Diencephalon (tissue), 1 donor: Measurements from ENCODE around the gene HBD. TPM values are rescaled to one million over a fixed set of nuclear protein-coding genes. Genes with fewer than 3 reads are reported as not detected.

ENCODE experiments used
- total RNA-seq: library from RNA; depleted of rRNA; stranded (reverse); fragments of >200 nt; gene quantifications from one replicate; pipeline ENCODE4 v1.2.3, GENCODE V29; 2014

Gene HBD
- total RNA-seq = not detected

DNA sequence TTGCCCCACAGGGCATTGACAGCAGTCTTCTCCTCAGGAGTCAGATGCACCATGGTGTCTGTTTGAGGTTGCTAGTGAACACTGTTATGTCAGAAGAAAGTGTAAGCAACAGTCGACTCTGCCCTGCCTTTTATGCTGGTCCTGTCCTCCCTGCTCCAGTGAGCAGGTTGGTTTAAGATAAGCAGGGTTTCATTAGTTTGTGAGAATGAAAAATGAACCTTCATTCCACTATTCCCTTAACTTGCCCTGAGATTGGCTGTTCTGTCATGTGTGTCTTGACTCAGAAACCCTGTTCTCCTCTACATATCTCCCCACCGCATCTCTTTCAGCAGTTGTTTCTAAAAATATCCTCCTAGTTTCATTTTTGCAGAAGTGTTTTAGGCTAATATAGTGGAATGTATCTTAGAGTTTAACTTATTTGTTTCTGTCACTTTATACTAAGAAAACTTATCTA is at the start of gene HBD:
Gene HBD (minus strand): TSS at position 103 of the 454 bp plus-strand sequence. CDS start 50 bp downstream, at position 53.

DNA sequence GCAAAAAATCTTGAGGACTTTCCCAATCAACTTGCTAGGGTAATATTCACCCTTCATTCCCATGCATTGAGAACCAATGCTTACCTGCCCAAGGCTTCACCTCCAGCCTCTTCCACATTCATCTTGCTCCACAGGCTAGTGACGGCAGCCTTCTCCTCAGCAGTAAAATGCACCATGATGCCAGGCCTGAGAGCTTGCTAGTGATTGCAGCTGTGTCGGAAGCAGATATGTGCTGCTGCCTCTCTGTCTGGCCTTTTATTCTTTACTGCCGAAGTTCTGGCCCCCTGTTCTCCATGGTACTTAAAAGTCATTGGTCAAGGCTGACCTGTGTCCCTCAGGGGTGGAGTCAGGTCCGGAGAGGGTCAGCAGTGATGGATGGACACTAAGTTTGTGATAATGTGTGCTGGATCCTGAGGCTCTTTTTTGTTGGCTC is 35.4 kb upstream of the HBD start, which contains the start of gene HBE1:
Gene HBE1 (minus strand): TSS at position 231 of the 433 bp plus-strand sequence. CDS start 55 bp downstream, at position 176.

DNA sequence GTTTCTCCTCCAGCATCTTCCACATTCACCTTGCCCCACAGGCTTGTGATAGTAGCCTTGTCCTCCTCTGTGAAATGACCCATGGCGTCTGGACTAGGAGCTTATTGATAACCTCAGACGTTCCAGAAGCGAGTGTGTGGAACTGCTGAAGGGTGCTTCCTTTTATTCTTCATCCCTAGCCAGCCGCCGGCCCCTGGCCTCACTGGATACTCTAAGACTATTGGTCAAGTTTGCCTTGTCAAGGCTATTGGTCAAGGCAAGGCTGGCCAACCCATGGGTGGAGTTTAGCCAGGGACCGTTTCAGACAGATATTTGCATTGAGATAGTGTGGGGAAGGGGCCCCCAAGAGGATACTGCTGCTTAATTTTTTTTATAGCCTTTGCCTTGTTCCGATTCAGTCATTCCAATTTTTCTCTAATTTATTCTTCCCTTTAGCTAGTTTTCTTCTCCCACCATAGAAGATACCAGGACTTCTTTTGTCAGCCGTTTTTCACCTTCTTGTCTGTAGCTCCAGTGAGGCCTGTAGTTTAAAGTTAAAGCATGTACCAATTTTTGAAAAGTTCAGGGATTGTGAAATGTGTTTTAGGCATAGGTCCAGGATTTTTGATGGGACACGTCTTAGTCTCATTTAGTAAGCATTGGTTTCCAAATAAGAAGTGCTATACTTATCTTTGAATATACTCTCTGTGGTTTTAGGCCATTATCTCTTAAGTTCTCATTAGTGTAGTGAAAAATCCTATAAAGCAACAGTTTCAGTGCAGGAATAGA is 20.5 kb upstream of the HBD start, which contains the start of gene HBG2:
Gene HBG2 (minus strand): TSS at position 136 of the 768 bp plus-strand sequence. CDS start 53 bp downstream, at position 83.

DNA sequence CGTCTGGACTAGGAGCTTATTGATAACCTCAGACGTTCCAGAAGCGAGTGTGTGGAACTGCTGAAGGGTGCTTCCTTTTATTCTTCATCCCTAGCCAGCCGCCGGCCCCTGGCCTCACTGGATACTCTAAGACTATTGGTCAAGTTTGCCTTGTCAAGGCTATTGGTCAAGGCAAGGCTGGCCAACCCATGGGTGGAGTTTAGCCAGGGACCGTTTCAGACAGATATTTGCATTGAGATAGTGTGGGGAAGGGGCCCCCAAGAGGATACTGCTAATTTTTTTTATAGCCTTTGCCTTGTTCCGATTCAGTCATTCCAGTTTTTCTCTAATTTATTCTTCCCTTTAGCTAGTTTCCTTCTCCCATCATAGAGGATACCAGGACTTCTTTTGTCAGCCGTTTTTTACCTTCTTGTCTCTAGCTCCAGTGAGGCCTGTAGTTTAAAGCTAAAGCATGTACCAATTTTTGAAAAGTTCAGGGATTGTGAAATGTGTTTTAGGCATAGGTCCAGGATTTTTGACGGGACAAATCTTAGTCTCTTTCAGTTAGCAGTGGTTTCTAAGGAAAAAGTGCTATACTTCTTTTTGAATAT is 15.6 kb upstream of the HBD start, which contains the start of gene HBG1:
Gene HBG1 (minus strand): TSS at position 51 of the 590 bp plus-strand sequence. CDS start 53 bp downstream, outside the sequence.

DNA sequence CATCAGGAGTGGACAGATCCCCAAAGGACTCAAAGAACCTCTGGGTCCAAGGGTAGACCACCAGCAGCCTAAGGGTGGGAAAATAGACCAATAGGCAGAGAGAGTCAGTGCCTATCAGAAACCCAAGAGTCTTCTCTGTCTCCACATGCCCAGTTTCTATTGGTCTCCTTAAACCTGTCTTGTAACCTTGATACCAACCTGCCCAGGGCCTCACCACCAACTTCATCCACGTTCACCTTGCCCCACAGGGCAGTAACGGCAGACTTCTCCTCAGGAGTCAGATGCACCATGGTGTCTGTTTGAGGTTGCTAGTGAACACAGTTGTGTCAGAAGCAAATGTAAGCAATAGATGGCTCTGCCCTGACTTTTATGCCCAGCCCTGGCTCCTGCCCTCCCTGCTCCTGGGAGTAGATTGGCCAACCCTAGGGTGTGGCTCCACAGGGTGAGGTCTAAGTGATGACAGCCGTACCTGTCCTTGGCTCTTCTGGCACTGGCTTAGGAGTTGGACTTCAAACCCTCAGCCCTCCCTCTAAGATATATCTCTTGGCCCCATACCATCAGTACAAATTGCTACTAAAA is 7.5 kb downstream of the HBD start, which contains the start of gene HBB:
Gene HBB (minus strand): TSS at position 340 of the 579 bp plus-strand sequence. CDS start 50 bp downstream, at position 290.

DNA sequence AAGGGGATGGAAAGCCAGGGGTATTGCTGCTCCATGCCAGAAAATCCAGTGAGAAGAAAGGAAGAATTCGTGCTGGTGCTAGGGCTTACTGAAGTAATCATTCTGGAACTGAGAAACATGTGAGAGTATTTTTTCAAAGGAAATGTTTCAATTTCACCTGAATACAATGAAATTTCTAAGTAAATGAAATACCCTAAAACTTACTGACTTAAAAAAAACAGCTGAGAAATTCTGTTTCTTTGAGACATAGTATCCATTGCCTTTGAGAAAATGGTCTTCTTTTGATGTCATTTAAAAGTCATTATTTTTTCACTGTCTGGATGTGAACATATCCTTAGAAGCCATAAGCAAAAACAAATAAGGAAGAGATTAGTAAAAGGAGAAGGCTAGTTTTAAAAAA is 33.7 kb downstream of the HBD start, which contains the start of gene OR51V1:
Gene OR51V1 (minus strand): TSS at position 101 of the 400 bp plus-strand sequence. CDS start 0 bp downstream, at position 101.

Other genes starting within 250 kb of the HBD start
- not detected for gene OR51L1, start 239.6 kb downstream of the HBD start, total RNA-seq
- gene OR52J3, start 188.0 kb downstream of the HBD start, total RNA-seq = not detected
- gene OR52E2, start 174.9 kb downstream of the HBD start, total RNA-seq = not detected
- gene OR52E1, start 164.9 kb downstream of the HBD start, total RNA-seq = not detected
- gene OR52A5, start 96.1 kb downstream of the HBD start, total RNA-seq = not detected
- gene OR52A1, start 79.7 kb downstream of the HBD start, total RNA-seq = not detected
- gene OR51V1, start 33.8 kb downstream of the HBD start, total RNA-seq = not detected
- 550 TPM for gene HBB, start 7.4 kb downstream of the HBD start, total RNA-seq
- 3.5 TPM for gene HBG1, start 15.4 kb upstream of the HBD start, total RNA-seq
- gene HBG2, start 20.3 kb upstream of the HBD start, total RNA-seq = 2,344 TPM
- gene HBE1, start 35.5 kb upstream of the HBD start, total RNA-seq = 13.8 TPM
- gene OR51B4, start 67.5 kb upstream of the HBD start, total RNA-seq = not detected
- 0.46 TPM for gene OR51B2, start 89.8 kb upstream of the HBD start, total RNA-seq
- gene OR51B5, start 109.0 kb upstream of the HBD start, total RNA-seq = 0.46 TPM
- gene OR51B6, start 117.0 kb upstream of the HBD start, total RNA-seq = not detected
- not detected for gene OR51M1, start 149.3 kb upstream of the HBD start, total RNA-seq
- gene OR51Q1, start 187.6 kb upstream of the HBD start, total RNA-seq = not detected
- gene OR51I1, start 207.0 kb upstream of the HBD start, total RNA-seq = not detected
- not detected for gene OR51I2, start 214.8 kb upstream of the HBD start, total RNA-seq